Measurements from ENCODE around the gene SLC4A1.

SLC4A1 gene

DNA sequence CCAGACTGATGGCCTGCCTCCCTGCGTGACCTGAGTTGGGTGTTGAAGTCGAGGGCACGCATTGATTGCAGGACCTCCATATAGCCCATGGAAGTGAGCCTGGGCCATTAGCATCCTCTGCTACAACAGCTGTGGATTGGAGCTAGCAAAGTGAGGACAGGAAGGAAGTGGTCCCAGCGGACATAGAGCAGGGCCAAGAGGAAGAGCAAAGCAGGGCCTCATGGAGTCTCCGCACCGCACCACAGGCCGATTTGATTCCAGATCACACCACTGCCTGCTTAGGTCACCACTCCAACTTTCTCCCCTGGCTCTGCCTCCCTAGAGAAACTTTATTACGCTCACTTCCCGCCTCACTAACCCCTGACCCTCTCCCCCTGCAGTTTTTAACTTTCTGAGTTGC lies 37.8 kb downstream of the SLC4A1 start:
- no peak for TF ChIP-seq ZNF274 (IDR thresholded peaks at IDR 0.05; ENCODE audit: low read depth, low read length)
- no peak overlapping the region for H3K4me3 ChIP-seq (ENCODE audit: low read length)

DNA sequence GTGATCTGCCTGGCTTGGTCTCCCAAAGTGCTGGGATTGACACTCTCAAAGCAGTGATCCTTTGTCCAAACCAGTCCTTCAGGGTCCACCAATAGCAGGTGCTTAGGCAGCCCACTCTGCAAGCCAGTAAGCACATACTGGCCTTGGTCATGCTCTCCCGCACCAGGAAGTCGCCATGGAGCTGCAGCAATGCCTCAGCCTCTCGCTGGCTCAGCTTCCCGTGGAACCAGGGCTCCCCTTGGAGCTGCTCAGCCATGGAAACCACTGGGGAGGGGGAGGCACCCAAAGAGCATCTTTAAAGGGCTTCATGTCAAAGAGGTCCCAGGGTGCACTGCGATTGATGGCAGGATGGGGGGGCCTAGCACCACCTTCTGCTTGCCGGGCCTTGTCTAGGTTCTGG lies 38.8 kb downstream of the SLC4A1 start:
- H3K4me3 ChIP-seq (ENCODE audit: low read length), result no peak overlapping the region
- no peak for TF ChIP-seq ZNF274 (IDR thresholded peaks at IDR 0.05; ENCODE audit: low read depth, low read length)

DNA sequence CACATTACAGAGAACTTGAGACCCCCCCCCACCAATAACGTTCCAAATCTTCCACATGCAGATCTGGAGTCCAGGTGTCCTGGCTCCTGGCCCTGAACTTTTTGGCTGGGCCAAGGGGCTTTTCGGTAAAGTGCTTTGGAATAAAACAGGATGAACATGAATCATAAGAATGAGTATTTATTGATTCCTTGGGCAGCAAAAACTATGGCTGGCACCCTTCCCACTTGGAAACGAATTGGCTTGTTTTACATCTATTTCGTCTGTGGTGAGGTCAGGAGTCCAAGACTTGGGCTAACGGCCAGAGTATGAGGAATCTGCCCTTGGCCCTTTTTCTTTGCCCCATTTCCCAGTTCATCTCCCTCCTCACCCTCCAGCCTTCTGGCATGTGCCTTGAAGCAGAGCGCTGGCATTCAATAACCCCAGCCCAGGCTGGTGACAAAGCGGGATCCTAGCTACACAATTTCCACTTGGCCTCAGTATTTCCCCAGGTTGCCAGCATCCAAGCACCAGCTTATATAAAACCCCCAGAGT lies 44.3 kb downstream of the SLC4A1 start:
- TF ChIP-seq ZNF274 (IDR thresholded peaks at IDR 0.05; ENCODE audit: low read depth, low read length), result no peak
- no peak overlapping the region for H3K4me3 ChIP-seq (ENCODE audit: low read length)

DNA sequence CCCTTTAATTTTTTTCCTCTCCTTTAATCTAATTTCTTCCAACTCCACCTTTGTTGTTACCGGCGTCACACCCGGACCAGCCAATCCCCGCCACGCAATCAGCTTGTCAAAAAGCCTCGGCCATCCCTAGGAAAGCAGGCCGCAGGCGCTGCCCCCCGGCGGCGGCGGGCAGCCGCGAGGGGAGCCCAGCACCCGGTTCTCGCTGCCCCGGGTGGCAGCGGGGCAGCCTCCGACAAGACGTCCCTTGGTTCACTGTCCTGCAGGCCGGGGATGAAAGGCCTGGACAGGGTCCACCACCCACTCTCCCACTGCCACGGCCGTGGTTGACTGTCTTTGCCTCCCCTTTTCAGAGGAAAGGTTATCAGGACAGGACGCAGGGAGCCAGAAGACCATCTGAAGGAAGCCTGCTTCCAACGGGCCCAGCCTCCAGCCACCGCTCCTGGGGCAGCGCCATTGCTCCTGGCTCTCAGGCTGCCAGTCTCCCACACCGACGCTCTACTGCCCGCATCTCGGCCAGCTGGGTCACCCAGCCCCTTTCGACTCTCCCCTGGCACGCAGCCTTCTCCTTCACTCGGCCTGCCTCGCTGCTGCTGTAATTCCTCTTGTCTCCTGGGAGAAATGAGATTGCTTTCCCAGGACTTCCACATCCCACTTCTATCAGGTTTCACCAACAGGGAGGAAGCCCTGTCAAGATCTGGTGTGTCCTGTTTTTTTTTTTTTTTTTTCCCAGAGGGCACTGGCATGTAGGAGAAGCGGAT lies 45.6 kb downstream of the SLC4A1 start:
- no peak for TF ChIP-seq ZNF274 (IDR thresholded peaks at IDR 0.05; ENCODE audit: low read depth, low read length)
- H3K4me3 ChIP-seq (ENCODE audit: low read length), result peak overlapping the region; percentile 70; the same call in 1 of the 2 replicates

DNA sequence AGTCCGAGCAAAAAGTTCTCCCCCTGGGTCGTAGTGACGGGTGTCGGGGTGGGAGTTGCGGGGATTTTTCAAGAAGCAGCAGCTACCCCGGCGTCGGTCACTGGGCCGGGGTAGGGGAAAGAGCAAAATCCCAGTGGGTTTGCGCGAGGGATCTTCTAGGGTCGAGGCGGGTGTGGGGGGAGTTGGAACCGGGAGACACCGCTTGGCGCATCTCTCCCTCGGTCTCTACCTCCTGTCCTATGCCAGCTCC lies 46.1 kb downstream of the SLC4A1 start:
- no peak for TF ChIP-seq ZNF274 (IDR thresholded peaks at IDR 0.05; ENCODE audit: low read depth, low read length)
- peak overlapping the region; percentile 70 for H3K4me3 ChIP-seq (ENCODE audit: low read length)

DNA sequence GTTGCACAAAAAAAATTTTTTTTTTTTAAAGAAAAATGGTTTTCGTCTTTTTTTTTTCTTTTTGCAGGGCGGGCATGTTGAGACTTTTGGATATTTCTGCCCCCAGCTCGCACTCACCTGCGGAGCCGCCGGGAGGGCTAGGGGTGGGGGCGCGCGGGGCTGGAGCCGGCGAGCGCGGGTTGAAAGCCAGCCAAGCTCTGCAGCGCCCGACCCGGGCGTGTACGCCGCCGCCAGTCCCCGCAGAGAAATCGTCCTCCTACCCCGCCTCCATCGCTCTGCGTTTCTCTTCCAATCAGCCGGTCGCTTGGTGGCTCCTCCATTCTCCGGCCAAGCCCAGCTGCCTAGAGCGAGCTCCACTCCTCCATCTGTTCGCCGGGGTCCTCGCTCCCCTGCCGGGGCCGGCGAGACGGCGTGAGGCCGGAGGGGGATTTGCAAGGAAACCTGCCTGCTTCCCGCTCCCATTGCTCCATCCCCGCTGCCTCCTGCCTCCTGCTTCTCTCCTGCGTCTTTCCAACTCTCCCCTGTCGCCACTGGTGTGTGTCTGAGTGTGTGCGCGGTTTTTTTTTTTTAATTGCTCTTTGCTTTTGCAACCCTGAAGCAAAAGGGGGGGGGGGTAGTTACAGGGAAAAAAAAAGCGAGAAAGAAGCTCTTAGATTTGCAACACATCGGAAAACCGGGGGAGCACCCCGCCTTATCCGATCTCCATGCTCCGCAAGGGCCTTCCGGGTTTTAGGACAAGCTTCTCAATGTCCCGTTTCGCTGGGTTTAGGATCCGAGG lies 46.7 kb downstream of the SLC4A1 start:
- no peak for TF ChIP-seq ZNF274 (IDR thresholded peaks at IDR 0.05; ENCODE audit: low read depth, low read length)
- H3K4me3 ChIP-seq (ENCODE audit: low read length), result peak overlapping the region; percentile 70

DNA sequence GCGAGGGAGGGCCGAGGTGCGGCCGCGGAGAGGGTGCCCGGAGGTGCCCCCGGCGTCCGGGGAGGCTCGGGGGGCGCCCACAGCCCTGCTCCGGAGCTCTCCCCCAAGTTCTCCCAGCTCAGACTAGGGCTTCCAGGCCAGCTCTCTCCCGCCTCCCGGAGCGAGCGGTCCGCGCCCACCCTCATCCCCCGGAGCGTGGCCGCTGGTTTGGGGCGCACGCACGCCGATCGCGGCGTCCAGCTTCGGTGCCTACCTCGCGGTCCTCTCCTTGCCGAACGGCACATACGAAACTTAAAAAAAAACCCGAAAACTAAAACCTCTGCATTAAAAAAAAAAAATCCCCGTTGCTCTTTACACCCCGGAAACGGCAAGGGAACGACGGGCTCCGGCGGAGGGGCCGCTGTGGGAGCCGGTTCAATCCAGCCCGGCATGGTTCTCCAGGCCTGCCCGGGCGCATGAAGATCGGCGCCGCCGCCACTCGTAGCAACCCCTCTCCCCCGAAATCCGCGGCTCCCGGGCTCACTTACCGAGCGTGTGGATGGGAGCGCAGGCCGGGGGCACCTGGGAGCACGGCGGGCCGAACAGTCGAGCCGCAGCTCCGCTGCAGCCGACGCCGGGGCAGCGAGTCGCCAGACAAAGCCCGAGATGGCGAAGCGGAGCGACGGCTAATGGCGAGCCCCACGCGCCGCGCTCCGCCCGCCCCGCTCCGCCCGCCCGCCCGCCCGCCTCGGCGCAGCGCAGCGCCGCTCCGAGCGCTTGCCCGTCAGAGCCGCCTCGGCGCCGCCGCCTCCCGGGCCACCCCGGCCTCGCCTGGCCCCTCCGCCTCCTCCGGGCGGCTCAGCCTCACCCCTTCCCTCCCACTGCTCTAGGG lies 47.5 kb downstream of the SLC4A1 start:
- TF ChIP-seq ZNF274 (IDR thresholded peaks at IDR 0.05; ENCODE audit: low read depth, low read length), result no peak

DNA sequence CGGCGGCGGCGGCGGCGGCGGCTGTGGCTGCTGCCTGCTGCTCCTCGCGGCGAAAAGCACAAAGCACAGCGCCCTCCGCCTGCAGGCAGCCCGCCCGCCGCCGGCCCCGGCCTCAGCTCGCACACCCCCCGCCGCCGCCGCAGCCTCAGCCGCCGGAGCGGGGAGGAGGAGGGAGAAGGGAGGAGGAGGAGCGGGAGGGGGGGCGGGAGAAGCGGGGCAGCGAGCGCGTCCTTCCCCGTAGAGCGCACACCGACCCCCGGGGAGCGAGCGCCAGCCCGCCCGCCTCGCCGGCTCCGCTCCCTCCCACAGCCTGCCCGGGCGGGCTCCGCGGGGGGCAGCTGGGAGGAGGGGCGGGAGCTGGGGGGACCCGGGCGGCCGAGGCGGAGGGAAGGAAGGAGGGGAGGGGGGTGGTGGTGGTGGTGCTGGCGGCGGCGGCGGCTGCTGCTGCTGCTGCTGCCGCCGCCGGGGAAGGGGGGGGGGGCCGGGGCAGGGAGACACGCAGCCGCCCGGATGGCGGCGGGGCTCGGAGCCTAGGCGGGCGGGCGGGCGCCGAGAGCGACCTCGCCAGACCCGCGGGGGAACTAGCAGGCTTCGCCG lies 48.2 kb downstream of the SLC4A1 start, which contains the start of gene UBTF:
Gene UBTF, minus strand, starts transcription at position 60 of the 597 bp plus-strand sequence. CDS start 1,446 bp downstream, outside the sequence.
- peak within 1 kb of the TSS; percentile 72 for H3K4me3 ChIP-seq (ENCODE audit: low read length)
- TF ChIP-seq ZNF274 (IDR thresholded peaks at IDR 0.05; ENCODE audit: low read depth, low read length), result no peak

More for the DNA sequence above, 47.5 kb downstream of the SLC4A1 start:
- peak overlapping the region; percentile 70 for H3K4me3 ChIP-seq (ENCODE audit: low read length)

DNA sequence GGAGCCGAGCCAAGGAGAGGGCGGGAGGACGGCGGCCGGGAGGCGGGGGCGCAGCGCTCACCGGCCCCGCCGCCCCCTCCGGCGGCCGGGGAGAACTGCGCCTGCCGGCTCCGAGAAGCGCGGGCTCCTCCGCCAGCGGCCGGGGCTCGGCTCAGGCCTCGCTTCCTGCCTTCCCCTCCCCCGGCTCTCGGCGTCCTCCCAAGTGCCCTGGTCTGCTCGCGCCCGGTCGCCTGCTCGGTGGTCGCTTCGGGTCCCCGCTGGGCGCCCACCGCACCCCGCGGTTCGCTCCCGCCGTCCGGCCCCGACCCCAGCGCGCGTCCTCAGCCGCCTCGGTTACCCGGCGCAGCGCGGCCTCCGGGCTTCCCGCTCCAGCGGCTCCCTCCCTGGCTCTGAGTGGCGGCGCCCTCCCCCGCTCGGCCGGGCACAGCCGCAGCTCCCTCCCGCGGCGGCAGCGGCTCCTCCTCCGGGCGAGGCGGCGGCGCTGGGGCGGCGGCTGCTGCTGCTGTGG lies 48.8 kb downstream of the SLC4A1 start:
- no peak for TF ChIP-seq ZNF274 (IDR thresholded peaks at IDR 0.05; ENCODE audit: low read depth, low read length)

DNA sequence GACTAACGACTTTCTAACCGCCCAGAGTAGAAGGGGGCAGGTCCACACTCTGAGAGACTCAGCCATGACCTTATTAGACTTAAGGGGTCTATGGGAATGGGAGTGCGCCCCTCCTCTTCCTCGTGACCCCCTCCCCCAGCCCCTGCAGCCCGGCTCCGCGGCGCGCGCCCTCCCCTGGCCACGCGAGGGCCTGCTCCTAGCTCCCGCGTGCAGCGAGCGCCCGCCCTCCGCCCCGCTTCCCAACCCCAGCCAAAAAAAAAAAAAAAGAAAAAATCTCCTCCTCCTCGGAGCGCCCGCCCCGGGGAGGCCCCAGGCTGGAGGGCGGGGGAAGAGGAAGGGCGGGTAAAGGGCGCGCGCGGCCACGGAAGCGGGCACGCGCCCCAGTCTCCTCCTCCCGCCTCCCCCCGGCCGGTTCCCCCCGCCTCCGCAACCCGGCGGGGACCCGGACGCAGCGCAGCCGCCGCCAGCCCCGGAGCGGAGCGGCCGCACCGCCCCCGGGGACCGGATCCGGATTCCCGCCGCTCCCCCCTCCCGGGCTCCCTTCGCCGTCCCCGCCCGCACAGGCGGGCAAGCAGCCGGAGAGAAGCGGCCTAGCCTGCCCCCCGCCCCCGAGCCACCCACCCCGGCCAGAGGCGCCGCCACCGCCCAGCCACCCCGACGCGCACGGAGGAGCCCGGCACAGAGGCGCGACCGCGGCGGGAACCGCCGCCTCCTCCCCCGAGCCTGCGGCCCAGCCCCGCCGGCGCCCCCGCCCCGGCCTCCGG lies 49.4 kb downstream of the SLC4A1 start:
- peak overlapping the region; percentile 77 for H3K4me3 ChIP-seq (ENCODE audit: low read length)
- TF ChIP-seq ZNF274 (IDR thresholded peaks at IDR 0.05; ENCODE audit: low read depth, low read length), result no peak

More for the DNA sequence above, 48.8 kb downstream of the SLC4A1 start:
- H3K4me3 ChIP-seq (ENCODE audit: low read length), result peak overlapping the region; percentile 72

DNA sequence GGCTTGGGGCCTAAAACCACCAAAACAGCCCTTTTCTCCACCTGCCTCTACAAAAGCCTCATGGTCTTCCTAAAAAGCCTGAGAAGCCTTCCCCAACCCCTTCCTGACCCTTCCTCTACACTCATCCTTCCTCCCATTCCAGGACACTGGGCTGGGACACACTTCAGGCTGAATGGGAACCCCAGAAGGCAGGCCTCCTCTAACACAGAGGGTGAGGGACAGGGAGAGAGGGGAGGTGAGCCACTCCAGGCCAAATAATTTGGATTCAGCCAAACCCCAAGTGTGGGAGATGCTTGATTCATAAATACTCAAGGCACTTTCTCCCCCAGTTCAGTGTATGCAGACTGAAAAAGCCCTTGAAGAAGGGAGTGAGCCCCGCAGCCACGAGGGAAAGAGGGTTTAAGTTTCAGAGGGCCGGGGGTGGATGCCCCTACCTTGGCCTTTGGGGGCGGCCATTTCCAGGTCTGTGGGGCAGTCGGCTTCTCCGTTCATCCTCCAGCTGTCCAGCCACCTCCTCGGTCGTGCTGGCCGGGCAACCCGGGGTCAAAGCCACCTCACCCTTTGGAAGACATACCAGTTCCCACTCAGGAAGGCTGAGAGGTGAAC lies 50.1 kb downstream of the SLC4A1 start:
- H3K4me3 ChIP-seq (ENCODE audit: low read length), result peak overlapping the region; percentile 77
- TF ChIP-seq ZNF274 (IDR thresholded peaks at IDR 0.05; ENCODE audit: low read depth, low read length), result no peak

DNA sequence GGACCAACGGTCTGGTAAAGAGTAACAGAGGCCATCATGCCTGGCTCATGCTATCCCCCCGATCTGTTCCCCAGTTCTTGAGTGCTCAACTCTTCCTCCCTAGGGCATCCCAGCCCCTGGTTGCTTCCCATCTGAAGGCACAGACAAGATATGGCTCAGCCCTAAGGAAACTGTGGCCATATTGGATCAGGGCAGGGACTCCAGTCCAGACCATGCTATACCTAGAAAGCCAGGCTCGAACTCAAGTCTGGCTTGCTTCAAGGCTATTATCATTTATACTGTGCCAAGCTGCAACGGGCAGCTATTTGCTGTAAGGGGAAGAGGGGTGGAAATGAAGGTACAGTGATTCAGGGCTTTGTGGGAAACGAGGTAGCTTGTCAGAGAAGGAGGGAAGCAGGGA lies 51.2 kb downstream of the SLC4A1 start:
- no peak for TF ChIP-seq ZNF274 (IDR thresholded peaks at IDR 0.05; ENCODE audit: low read depth, low read length)
- peak overlapping the region; percentile 77; the same call in 1 of the 2 replicates for H3K4me3 ChIP-seq (ENCODE audit: low read length)

Measured in GM08714 (cell line).